Non-pigmented ciliary epithelial cell (primary cell): ENCODE data around the gene MBD4.
"Not testable (repeated sequence)": the region's sequence is repeated elsewhere in the genome, so short reads cannot be mapped to it uniquely, and the experiment has no call there.

Source experiments
- DNase-seq: peaks from one replicate; pipeline ENCODE4 v3.0.0-alpha.2; 2010; ENCODE audit warnings: low read depth

The MBD4 gene

DNA sequence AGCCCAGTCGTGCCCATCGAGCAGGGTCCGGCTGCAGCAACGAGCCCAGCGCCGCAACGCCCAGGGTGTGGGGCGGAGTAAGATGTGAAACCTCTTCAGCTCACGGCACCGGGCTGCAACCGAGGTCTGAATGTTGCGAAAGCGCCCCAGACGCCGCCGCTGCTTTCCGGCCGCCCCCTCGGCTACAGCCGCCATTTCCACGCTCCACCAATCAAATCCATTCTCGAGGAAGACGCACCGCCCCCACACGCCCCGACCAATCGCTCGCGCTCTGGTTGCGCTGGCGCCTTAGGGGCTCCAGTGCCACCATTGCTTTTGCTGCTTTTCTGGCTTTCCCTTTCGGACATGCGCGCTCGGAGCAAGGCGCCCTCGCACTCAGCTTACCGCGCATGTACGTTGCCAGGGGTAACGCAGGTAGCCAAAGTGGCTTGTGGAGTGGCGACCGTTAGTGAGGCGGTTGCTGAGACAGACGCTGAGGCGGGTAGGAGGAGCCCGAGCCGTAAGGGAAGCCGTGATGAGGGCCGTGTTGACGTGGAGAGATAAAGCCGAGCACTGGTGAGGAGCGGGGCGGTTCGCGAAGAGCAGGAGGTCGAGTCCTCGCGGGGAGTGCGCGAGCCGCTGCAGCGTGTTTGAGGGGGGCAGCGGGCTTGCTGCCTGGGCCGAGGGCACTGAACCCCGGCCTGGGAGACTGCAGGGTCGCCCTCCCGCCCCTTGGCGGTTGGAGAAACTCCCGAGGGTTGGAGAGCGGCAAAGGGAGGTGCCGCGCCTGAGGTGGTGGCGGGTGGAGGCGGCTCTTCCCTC is at the start of gene MBD4, which contains the start of gene IFT122:
TSS of gene MBD4 (minus strand) at position 132 of the 801 bp plus-strand sequence. CDS start at position 17, 115 bp downstream.
TSS of gene IFT122 (plus strand) at position 408 of the 801 bp plus-strand sequence. CDS start at position 515, 107 bp downstream.
- peak; percentile 98 for DNase-seq

DNA sequence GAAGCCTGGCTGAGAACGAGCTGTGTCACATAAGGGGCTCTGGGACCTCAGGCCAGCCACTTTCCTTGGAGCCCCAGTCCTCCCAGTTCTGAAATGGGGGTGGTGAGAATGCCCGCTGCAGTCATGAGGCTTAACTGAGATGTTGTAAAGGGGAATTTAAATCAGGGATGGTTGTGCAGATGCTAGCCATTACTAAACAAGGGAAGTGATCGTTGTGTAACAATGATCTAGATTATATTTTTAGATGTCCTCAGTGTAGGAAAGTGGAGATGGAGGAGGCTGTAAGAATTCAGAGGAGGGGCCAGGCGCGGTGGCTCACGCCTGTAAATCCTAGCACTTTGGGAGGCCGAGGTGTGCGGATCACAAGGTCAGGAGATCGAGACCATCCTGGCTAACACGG is 49.5 kb upstream of the MBD4 start:
- DNase-seq, result not testable (repeated sequence)

DNA sequence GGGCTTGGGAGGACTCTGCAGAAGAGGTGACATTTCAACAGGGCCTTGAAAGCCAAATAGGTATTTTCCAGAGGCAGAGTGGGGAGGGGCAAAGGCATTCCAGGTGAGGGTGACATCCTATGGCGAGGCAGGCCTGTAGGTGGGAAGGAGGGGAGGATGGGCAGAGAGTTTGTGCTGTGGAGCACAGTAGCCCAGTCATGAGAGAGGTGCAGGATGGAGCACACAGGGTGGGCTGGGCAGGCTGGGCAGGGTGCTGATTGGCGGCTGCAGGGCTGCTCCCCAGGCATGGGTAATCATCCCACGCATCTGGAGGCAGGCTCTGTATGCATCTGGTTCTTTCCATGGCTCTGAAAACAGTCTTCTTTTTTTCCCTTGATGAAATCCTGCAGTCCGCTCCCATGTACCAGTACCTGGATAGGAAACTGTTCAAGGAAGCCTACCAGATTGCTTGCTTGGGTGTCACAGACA is 48.2 kb upstream of the MBD4 start:
- DNase-seq, result not testable (repeated sequence)

DNA sequence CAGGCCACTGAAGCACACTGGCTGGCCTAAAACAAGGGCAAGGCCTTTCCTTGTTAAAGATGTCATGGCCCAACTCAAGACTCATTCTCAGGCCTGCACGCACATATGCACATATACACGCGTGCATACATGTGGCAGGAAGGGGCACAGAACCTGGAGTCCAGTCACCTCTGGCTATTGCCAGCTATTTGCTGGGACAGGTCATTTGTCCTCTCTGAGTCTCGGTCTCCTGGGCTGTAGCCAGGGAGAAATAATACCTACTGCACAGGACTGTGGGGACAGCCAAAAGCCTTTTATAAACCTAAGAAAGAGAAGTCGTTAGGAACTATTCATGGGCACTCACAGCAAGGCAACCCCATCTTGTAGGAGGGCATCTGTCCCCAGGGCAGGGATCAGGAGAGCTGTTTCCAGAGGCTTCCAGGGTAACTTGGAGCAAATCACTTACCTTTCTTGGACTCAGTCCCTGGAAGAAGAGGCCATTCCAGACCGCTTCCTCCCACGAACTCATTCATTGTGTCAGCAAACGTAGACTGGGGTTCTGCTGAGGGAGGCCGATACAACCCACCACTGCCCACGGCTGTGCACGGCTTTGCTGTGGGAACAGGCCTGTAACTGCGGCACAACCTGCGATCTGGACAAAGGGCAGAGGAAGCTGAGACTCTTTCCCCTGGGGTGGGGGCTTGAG is 47.6 kb upstream of the MBD4 start:
- no peak for DNase-seq

DNA sequence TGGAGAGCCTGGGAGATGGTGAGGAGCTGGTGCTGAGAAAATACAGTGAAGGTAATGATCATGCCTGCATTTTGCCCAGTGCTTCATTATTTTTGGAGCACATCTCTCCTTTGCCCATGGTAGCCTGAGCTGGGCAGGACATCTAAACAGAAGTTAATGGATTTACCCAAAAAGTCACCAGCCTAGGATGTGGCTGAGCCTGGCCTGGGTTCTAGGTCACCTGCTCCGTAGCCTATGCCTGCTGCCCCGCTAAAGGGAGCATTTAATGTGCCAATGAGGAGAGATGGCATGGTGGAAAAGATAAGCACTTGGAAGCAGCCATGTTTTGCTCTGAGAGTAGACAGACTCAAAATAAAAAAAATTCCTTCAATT is 46.9 kb upstream of the MBD4 start:
- DNase-seq, result no peak

DNA sequence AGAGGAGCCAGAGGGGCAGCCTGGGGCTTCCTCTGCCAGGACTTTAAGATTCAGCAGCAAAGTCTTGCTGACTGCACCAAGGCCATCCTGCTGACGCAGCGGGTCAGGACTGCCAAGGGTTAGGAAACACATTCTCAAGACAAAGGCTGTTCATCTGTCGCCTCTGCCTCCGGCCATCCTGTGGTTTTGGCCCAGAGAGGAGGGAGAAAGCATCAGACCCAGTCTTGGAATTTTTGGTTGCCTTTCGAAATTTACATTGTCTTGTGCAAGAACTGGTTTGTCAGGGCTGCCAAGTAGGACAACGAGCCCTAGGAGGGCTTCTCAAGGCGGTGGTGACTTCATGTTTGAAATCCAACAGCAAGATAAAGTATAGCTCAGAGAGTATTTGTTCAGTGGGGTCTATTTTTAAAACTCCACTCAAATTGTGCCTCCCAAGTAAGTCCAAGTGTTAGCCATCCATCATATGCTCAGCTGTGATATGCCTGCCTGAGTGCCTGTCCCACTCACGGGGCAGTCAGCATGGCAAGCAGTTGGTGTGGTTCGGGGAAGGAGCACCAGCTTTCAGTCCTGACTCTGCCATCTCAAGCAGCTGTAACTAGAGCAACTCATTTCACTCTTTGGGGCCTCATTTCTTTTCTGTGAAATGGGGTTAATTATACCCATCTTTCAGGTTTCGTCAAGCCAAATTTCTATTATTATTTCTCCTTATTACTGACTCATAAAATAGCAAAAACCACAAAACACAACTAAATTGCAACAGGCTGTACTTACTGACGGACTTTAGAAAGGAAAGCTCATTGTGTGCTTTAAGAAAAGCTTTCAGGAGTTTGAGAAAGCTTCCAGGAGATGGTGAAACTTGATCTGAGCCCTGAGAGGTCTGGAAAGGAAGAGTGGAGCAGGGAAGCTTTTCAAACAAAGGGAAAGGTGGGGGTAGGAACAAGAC is 46.2 kb upstream of the MBD4 start:
- DNase-seq, result no peak

DNA sequence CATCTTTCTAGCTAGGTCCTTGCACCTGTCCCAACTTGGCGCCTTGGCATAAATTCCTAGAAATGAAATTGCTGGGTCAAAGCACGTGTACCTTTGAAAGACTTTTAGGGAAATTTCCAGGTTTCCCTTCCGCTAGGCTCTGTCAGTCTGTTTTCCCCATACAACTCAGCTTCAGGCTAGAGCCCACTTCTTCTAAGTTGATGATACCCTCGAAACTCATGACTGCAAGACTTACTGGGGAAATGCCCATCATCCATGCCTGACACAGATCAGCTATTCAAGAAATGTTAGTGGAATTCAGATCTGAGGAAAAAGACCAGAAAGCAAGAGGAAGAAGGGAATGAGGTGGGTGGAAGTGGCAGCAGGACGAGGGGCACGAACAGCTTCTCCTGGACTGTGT is 45.4 kb upstream of the MBD4 start:
- DNase-seq, result not testable (repeated sequence)

DNA sequence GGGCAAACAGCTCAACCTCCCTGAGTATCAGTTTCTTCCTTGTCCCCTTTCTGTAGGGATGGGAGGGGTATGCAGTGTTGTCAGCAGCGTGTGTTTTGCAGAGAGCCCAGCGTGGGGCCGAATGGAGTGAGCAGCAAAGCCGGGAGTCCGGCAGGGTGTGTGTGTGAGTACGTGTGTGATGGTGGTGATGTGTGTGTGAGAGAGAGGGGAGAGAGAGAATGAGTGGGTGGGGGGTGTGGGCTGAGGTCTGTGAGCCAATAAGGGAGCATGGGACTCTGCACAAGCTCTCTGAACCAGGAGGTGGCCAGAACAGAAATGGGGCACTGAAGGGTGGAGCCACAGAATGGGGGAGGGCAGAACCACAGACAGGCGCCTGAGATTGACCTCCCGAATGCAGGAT is 44.1 kb upstream of the MBD4 start:
- DNase-seq, result no peak

DNA sequence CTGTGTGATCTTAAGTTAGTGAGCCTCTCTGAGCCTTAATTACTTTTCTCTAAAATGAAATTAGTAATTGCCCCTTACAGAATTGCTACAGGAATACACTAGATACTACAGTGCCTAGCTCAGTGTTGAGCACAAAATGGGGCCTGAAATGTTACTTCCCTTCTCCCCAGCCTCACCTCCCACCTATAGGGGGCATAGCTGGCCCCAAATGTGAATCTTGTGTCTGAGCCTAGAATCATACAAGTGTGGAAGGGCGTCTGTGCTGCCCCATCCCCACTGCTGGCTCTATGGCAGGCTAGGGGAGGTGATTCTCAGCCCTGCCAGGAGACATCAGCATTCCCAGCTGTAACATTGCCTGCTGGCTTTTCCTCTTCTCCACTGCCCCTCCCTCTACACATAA is 43.0 kb upstream of the MBD4 start:
- no peak for DNase-seq

DNA sequence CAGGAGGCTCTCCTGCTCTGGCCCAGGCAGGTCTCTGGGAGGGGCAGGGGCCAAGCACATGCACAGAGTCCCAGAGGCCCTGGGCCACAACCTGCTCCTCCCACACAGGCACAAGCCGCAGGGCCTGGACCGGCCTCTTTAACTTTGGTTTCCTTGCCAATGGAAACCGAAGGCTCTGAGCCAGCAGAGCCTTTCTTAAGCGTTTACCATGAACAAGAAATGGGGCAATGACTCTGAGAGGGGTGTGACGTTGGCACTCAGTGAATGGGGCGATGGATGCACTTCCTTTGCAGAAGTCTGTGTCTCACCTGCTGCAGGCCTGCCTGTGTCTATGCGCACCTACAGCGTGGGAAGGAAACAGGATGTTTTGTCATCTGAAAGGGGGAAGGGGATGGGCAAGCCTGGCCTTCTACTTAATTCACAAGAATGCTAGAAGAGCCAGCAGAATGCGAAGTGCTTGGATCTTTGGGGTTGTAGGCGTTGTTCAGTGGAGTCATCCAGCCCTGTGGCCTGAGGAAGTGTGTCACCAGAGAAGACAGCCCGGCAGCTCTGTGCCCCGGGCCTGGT is 42.1 kb upstream of the MBD4 start:
- no peak for DNase-seq

DNA sequence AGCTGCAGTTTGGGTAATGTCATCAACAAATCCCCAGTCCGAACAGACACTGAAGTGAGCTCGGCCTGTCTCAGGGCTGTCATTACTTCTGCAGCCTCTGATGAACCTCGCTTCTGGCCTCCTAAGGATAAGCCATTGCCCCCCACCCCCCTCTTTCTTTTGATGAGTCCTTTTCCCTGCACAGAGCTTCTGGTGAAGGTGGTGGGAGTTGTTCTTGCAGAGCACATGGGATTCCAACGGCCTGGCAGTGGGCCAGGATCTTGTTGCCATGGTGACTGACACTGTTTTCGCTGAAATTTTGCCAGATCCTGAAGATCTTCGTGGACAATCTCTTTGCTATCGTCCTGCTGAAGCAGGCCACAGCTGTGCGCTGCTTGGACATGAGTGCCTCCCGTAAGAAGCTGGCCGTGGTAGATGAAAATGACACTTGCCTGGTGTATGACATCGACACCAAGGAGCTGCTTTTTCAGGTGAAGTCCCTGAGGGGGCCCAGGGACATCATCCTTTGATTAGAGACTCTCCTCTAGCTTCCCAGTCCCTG is 41.5 kb upstream of the MBD4 start:
- not testable (repeated sequence) for DNase-seq

DNA sequence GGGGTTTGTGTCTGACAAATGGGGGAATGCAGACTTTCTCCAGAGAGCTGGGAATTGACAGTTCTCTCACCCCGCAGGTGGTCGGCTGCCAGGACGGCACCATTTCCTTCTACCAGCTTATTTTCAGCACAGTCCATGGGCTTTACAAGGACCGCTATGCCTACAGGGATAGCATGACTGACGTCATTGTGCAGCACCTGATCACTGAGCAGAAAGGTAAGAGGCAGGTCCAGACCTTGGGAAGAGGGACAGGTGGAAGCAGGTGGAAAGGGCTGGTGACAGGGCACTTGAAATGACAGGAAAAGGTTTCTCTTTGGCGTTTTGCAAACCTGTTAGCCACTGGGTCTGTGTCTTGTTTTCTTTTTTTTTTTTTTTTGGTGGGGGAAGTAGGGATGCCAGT is 36.8 kb upstream of the MBD4 start:
- DNase-seq, result no peak

DNA sequence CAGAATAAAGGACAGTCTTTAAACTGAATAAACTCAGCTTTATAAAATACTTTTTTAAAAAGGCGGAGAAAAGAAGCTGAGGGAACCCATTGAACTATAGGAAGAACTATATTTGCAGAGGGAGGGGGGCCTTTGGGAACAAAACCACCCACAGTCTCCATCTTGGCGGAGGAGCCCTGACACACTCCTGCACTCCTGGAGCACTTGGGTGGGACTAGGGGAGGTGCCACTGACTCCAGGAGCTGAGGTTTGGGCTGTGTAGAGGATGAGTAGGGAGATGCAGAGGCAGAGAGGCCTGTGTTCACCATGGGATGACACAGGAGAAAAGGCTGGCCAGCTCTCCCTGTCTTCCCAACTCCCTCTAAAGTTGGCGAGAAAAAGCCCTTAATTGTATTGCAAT is 36.1 kb upstream of the MBD4 start:
- no peak for DNase-seq

DNA sequence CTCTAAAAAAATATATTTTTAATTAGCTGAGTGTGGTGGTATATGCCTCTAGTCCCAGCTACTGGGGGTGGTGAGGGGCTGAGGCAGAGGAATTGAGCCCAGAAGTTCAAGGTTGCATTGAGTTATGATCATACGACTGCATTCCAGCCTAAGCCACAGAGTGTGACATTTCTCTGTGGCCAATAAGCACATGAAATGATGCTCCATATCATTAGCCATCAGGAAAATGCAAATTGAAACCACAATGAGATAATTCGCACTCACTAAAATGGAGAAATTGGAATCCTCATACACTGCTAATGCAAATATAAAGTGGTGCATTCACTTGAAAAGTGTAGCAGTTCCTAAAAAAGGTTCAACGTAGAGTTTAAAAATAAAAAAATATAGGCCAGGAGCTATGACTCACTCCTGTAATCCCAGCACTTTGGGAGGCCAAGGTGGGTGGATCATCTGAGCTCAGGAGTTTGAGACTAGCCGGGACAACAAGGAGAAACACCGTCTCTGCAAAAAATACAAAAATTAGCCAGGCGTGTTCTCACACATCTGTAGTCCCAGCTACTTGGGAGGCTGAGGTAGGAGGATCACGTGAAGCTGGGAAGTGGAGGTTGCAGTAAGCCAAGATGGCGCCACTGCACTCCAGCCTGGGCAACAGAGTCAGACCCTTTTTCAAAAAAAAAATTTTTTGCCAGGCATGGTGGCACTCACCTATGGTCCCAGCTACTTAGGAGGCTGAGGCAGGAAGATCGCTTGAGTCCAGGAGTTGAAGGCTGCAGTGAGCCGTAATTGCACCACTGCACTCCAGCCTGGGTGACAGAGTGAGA is 35.4 kb upstream of the MBD4 start:
- DNase-seq, result no peak

DNA sequence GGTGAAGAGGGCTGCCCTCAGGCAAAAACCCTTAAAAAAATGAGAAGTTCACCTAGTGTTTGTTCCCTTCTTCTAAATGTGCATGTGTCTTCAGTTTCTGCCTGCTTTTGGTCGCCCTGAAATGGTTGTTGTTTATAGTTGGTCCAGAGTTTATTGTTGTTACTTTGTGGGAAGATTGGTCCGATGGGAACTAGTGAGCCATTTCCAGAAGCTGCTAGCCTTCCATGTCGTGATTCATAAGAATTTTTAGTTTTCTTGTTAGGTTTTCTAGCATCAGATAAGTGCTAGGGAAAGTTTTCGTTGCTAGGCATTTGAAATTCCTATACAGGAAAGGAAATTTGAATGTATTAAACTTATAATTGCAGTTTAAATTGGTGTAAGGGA is 34.0 kb upstream of the MBD4 start:
- DNase-seq, result no peak

DNA sequence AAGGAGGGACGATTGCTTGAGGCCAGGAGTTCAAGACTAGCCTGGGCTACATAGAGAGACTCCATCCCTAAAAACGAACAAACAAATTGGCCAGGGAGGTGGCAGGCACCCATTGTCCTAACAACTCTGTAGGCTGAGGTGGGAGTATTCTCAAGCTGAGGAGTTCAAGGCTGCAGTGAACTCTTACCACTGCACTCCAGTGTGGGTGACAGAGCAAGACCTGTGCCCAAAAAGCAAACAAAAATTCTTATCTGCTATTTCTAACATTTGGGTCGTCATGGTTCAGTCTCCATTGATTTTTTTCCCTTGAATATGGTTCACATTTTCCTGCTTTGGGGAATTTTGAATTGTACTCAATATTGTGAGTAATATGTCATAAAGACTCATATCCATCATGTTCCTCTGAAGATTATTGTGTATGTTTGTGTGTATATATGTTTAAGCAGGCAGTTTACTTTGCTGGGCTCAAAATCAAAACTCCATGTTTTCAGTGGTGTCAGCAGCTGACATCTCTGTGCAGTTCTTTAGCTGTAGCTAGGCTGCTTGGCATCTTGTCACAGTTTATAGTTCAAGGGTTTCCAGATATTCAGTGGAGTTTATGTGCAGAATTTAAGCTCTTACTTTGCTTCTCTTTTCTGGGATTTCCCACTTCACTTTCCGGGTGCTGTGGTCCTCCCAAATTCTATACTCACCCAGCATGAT is 33.5 kb upstream of the MBD4 start:
- no peak for DNase-seq

DNA sequence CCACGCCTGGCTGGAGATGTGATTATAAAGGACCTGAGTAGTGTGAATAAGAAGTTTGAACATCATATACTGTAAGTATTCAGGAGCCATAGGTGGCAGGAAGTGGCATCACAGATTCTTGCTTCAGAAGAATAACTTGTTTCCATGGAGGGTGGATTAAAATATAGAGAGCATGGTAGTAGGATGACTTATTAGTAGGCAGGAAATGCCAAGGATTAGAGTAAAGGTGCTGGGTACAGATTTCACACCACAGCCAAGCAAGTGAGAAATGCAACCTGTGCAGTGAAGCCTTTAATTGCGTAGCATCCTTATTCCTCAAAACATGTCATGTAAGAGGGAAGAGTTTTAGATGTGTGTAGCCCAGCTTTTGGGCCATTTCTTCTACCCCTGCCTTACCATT is 31.1 kb upstream of the MBD4 start:
- no peak for DNase-seq

DNA sequence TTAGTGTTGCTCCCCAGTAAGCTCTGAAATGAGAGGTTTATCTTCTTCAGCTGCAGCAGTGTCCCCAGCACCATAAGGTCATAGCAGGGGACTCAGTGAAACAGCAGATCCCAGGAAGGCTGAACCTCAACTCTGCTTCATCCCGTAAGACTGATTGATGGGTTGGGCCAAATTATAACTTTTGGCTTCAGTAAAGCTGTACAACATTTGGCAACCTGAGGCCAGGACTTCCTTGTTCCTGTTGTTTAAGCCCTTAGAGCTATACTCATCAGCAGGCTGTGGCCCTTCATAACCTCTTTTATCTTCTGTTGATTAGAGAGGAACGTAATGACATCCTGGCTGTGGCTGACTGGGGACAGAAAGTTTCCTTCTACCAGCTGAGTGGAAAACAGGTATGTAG is 29.3 kb upstream of the MBD4 start:
- no peak for DNase-seq

DNA sequence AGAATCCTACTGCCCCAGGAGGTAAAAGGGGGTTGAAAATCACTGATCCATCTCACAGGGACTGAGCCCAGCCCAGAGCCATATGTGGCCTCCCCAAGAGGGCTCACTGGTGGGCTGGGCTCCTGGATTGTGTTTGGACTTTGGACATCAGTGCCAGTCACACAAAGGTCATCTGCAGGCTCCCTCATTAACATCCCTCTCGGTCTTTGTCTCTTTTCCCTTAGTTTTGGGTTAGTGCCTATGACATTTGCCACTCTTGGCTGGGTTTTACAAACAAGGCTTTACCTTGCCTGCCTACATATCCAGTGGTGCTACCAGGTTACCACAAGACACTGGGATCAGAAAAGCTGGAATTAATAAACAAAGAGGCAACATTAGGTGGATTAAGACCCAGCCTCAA is 28.2 kb upstream of the MBD4 start:
- DNase-seq, result no peak

DNA sequence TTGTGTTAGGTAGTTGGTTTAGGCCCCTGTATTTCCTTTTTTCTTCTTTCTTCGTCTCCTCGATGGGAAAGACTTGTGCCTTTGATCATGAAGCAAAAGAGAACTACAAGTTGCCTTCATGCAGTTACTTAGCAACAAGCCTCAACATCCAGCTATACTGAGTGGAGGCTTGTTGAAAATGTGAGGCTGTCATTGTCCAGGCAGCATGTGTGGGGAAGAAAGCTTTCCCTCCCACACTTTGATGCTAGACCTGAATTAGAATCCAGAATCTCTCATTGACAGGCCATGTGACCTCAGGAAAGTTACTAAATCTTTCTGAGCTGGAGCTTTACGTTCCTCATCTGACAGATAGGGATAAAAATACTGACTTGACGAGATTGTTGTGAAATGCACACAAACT is 24.0 kb upstream of the MBD4 start:
- DNase-seq, result no peak
